Activated gamma-delta T cell (primary cell): ENCODE results near the gene COX7A2.
A peak's percentile ranks its signal among the peaks of the same experiment; 100 is the strongest.

Experiments
- DNase-seq: peaks from one replicate; lab custom pipeline; 2025; lab: John Stamatoyannopoulos, UW
- total RNA-seq, 2 donors: gene quantifications; one replicate each; lab custom pipeline; 2026; lab: John Stamatoyannopoulos, UW

COX7A2 gene, protein sequence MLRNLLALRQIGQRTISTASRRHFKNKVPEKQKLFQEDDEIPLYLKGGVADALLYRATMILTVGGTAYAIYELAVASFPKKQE
- total RNA-seq: 65.1 to 70.3 reads per million in 2 donors

DNA sequence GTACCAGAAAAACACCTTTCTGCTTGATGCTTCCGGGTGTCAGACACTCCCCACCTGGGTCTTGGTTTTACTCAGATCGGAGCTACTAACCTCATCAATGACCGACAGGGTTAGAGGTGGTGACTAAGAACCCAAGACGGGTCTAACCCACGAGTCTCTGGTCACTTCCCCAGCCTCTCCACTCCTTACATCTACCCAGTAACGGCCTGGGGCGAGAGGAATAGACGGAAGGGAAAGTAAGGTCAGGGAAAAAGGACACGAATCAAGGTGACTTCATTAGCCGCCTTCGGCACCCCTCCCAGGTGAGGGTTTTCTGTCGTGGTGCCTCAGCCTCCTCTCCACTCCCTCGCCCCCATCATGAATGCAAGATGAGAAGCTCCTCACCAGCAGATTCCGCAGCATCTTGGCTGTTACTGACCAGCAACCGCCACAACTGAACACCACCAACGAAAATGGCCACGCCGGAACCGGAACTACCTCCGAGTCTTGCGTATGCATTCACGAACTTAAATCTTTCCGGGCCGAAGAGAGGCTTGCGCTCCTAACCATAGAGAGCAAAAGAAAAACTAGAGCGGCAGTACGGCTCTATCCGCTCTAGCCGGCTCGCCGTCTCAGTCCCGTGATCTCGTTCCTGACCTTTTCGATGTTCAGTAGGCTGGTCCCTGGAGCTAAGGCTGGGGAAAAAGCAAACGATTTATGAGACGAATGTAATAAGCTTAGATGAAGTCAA is at the start of gene COX7A2:
Gene COX7A2 (minus strand): TSS at position 469 of the 730 bp plus-strand sequence. CDS start 67 bp downstream, at position 402.
- peak; percentile 14 for DNase-seq

DNA sequence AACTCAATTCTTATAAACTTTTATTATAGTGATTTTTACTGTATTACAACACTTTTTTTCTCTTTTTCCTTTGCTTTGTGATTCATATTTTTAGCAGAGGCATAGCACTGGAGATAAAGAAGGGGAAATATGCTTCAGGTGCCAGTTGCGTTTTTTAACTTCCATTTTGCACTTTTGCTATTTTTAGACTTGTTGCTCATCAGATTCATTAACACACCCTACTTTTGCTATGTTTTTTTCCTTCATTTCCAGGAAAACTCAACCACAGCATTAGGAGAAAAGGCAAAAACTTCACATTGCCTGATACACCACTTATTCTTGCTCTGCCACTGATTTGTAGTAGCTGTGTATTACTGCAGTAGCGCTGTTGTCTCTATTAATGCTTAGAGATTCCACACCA is 49.0 kb upstream of the COX7A2 start:
- DNase-seq: no peak

DNA sequence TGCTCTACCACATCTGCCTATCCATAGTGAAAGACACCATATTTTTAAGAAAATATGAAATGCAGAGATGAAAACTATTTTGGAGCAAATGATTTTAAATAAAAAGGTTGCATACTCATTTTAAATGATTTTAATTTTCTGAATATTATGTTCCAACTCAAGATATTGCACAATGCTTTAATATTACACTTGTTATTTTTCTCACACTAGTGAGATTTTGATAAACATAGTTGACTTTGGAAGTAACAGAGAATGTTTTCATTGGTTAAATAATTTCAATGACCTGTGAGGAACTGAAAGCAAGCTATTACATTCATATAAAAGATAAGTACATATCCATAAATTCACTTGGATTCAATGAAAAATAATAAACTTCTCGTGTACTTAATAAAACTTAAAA is 48.1 kb upstream of the COX7A2 start:
- no peak for DNase-seq

DNA sequence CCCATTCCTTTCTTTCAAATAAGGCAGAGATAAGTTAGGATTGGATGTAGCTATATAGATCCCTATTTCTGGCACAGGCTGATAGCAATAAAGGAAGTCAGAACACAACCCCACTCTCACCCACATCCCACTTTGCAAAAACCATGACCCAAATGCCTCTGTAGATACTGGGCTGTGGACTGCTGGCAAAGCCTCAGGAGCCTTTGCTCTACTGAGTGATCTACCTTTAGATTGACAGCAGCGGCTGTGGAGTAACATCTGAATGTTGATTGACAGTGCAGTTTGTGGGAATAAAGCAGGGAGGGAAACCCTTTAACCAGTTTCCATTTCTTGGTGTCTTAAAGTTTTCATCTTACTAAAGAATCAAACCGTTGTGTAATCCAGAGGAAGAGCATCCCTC is 47.7 kb upstream of the COX7A2 start:
- no peak for DNase-seq

DNA sequence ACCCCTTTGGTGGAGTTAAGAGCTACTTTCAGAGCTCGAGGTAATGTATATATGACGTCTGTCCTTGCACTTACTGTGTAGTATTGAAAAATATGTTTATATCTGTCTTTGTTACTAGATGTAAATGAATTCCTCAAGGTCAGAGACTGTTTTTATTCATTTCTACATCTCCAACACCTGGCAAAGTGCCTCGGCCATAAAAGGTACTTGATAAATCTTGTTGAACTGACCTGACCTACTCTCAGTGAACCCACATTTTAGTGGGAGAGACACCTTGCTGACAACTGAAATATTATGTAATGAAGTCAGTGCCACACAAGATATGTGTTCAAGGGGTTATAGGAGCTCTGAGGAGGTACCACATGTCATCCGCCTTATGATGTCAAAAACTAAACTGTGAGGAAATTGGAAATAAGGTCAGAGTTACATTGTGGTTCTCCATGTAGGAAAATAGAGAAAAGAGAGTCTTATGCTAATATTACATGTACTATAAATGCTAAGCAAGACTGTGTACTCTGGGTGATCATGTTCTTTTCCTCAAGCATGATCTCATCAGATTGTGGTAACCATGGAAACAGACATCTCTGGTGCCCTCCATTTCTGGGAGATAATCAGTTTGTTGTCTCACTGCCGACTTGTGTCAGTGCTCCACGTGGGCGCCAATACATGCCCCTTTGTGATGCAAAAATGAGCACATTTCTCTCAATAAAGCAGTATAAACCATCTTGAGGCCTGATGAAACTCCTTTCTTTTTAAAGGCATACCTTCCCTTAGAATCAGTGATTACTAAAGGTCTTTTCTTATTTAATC is 46.7 kb upstream of the COX7A2 start:
- DNase-seq: no peak

DNA sequence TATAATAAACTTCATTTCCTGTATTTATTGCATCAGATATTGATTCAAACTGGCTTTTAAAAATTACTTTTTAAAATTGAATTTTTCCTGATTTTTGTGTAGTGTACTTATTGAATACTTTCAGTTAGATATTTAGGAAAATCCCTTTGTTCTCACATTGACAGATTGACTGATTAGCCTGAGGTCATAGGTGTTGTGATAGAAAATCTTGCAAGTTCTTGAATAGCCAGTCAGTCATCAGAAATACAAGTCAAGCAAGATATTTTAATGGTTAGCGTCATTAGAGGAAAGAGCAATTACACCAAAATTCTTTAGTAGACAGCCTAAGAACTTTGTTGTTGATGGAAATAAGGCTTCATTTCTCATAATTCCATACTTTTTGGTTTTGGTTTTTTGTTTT is 44.4 kb upstream of the COX7A2 start:
- no peak for DNase-seq

DNA sequence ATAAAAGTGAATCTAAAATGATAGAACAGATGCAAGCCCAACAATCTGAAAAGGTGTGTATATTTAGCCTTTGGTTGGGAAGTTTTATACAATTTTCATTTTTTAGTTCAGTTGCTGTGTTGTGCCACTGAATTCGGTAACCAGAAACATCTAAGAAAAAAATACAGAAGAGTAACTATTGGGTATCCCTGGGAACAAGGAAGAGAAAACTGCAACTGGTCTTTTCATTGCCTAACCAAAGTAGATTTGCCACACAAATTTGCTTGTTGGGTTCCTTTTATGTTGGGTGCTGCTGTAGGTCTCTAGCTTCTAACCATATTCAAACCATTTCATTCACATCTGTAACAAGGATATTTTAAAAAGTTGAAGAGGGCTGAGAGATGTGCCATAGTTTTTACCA is 43.8 kb upstream of the COX7A2 start:
- no peak for DNase-seq

DNA sequence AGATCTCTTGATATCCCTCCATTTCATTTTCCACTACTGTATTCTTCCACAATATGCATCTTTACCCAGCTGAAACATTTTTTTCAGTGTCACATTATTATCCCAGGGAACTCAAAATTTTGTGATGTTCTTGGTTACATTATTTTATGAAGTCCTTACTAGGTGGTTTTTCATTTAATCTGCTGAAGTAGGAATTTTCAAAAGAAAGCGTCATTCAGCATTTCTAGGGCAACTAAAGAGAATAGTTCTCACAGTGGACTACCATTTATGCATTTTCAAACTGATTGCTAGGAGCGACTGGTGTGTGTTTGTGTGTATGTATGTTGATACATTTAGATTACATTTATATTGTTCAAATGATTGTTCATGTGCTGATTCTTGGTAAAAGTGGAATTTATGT is 43.4 kb upstream of the COX7A2 start:
- DNase-seq: no peak

DNA sequence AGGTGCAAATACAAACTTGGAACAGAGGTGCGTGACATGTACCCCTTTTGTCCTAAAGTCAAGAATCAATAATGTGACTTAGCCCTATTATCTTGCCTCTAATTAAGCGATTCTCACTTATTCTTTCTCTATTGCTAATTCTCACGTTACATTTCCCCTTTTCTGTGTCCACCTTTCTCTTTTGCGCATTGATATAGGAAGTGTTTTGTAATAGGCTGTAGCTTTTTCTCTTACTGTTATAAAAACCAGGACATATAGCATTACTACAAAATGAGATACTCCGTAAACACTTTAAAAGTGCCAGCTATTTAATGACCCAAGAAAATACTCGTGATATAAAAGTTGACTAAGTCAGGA is 41.7 kb upstream of the COX7A2 start:
- DNase-seq: no peak

DNA sequence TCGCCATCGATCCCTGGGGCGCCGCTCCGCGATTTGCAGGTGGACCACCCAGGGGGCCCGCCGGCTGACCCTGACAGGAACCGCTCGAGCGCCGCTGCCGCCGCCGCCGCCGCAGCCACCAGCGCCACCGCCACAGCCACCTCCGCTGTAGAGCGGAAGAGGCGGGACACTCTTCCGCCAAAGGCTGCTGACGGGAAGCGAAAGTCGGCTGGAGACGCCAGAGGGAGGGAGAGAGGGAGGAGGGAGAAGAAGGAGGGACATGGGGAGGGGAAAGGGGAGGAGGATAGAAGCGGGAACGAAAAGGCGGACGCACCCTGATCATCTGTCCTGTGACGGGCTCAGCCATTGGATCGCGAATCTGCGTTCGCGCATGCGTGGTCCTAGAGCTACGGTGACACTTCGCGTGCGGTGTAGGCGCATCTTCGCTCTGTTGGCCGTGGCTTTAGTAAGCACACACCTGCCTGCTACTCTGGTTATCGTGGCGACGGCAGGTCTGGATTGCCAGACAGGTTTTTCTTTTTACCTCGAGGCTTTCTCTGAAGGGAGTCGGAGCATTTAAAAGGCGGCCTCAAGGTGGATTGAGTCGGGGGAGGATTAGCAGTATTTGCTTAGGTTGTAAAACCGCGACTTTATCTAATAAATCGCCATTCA is 41.2 kb upstream of the COX7A2 start, which contains the start of gene TMEM30A:
Gene TMEM30A (minus strand): TSS at position 161 of the 651 bp plus-strand sequence. CDS start 154 bp downstream, at position 7.
- peak; percentile 78 for DNase-seq

DNA sequence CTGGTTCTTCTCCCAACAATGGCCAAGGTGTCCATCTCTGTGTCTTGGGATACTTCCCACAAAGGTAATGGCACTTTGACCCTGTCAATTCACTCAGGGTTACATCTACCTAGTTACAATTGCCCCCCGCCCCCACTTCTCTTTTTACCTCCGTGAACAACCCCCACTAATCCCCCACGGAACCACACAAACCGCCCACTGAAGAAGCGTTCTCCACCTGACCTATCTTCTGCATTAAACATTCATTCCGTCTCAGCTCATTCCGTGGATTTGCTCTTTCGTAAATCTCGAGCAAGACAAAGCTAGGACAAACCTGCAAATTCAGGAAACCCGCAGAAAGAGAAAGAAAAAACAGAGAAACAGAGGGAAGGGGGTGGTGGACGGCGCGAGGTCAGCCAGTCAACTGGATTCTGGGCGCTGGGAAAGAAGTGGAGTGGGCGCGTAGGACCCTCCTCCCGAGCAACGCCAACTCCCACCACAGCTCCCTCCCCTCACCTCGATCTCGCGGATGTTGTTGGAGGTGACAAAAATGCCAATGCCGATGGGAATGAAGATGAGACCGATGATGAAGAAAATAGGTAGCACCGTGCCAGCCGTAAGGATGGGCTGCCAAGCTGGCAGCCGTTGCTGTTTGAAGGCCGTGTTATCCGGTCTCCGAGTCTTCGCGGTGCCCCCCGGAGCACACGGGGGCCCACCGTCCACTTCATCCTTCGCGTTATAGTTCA is 40.5 kb upstream of the COX7A2 start:
- DNase-seq: no peak

DNA sequence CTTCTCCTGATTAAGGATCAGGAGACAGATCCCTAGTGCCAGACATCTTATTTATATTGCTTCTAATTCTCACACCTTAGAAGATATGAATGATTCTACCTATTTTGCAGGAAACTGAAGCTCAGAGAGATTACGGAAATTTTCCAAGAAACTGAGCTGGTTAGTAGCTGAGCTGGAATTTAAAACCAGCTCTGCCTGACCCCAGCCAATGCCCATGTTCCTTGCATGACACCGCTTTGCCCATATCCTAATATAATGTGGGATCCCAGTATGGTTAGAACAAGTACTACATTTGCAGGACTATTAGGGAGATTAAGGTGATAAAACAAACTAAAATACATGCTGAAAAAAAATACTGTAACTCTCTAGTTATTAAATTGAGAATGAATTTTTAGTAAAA is 39.1 kb upstream of the COX7A2 start:
- no peak for DNase-seq

DNA sequence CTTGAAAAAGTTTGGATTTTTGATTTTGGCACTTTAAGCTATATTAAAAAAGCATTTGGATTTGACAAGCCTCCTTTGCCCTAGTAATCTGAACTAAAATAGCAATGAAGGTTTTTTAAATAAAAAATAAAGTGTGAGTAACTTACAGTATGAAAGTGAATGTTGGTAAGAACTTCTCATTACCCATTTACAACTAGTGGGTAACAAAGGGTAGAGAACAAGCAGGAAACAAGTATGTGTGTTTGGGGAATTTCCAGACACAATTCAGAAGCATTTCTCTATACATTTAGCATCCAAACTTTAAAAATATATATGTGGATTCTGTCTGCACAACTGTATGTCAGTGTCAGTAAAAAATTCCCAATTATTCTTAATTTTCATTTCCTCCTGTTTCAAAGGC is 38.1 kb upstream of the COX7A2 start:
- no peak for DNase-seq

DNA sequence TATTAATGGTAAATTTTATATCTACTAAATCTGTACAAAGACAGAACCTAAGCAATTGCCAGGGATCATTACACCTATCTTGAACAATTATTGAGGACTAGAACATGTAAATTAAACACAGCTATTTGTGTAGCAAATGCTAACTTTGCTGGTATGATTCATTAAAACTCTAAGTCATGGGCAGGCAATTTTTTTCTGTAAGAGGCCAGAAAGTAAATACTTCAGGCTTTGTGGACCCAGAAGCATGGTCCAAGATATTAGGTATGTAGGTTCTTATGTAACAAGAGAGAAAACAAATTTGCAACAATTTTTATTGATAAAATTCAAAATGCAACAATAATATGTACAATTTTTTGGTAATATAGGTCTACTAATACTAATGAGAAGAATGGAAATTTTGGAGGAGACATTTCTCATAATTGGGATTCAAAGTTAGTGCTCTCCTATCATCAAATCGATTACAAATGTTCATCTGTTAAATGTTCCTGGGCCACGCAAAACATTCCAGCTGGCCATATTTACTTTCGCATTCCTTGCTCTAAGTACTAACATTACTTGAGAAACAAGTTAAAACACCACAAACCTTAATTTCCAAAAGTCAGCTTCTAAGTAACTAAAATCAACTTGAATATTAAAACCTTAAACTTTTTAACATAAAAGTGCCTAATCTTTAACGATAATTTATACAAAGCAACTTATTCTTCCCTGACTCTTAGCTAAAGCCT is 36.7 kb upstream of the COX7A2 start:
- no peak for DNase-seq

DNA sequence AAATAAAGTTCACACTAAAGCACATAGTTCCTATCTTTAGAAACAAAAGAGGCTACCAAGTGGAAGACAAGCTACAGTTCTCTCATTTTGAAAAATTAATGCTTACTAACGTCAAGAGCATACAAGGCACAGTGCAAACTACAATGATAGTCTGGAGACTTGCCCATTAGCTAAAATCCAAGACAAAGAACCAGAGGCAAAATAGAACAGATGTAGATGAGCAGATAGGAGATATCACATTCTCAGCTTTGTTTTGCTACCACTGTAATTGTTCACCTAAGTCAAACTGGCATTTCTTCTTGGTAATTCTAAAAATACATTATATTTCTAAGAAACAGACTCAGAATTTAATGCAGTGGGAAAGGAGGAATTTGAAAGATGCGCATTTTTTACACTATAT is 35.8 kb upstream of the COX7A2 start:
- DNase-seq: no peak

DNA sequence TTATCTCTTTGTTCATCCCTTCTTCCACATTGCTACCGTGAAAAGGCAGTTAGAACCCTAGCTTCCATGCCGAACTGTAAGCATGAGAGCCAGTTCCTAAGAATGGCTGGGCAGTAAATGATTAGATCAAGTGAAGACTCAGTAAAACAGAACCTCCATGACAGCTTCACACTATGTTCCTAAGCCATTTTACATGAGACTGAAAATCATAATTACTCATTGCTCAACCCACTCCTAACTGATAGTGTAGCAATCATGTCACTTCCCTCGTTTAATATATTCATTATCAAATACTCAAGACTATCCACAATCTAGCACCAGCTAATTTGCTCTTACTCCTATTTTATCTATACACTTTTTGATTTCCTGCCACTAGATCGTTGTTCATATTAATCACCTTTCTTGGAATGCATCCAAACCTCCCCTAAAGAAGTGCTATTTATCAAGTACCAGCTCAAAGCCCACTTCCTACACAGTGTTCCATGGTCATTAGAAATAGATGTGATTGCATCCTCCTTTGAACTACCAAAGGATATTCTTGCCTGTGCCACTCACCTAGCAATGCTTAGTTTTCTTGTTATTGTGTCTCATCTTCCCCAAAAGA is 35.0 kb upstream of the COX7A2 start:
- no peak for DNase-seq

DNA sequence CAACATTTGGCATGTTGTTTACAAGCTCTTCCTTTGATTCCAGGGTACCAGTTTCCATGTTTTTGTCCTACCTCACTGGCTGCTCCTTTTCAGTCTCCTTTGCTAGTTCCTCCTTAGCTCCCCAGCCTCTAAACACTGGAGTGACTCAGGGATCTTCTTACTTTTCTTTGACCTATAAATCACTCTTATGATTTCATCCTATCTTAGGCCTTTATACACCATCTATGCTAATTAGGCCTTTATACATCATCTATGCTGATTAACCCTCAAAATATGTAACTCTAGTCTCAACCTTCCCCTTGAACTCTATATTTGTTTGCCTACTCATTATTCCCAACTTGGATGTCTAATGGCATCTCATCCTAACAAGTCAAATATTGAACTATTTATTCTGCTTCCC is 31.5 kb upstream of the COX7A2 start:
- DNase-seq: no peak

DNA sequence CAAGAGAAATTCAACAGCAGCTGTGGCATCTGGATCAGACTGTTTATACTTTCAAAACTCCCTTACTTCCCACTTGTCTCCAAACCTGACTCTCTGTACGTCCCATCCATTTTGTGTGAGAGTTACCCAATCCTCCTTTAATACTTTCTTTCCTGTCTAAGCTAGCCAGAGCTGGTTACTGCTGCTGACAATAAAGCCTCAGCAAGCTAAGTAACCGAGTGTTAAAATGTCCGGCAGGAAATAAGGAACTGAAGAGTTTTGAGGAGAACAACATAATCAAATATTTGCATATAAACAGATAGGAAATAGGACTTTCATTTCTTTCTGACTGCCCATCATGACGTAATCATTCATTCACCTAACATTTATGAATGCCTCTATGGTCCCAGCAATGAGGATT is 29.4 kb upstream of the COX7A2 start:
- no peak for DNase-seq

DNA sequence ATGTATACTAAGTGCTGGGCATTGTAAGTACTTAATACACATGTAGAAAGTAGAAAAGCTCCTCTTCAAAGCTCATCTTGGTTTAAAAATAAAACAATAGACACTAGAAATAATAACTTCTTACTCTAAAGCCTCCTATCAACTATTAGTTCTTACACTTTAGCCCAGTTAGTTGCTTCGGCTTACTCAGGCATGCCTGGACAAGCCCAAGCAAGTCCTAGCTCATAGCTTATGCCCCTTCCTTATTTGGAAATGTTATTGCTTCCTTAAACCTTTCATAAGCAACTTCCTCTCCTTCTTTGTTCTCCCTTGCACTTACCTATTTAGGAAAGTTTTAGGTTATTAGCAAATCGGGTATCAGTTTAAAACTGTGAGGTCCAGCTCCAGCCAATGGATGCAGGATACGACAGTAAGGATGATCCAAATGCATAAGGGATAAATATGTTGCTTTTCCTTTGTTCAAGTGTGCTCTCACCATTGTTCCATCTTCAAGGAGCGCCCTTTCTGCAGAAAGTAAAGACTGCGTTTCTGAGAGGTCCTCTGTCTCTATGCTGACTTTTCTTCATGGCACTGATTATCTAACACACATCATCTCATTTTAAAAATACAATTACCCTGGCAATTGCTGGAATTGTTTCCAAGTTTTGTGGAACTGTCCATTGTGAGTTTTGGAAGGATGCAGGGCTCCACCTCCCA is 28.7 kb upstream of the COX7A2 start:
- no peak for DNase-seq

DNA sequence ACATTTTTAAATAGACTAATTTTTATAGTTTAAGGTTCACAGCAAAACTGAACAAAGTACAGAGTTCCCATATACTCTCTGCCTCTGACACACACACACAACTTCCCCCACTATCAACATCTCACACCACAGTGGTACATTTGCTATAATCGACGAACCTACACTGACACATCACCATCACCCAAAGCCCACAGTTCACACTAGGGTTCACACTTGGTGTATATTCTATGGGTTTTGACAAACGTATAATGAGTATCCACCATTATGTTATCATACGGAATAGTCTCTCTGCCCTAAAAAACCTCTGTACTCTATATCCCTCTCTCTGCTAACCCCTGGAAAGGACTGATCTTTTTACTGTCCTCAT is 25.4 kb upstream of the COX7A2 start:
- no peak for DNase-seq
